ENCODE data around the gene SEC61B.

DNA sequence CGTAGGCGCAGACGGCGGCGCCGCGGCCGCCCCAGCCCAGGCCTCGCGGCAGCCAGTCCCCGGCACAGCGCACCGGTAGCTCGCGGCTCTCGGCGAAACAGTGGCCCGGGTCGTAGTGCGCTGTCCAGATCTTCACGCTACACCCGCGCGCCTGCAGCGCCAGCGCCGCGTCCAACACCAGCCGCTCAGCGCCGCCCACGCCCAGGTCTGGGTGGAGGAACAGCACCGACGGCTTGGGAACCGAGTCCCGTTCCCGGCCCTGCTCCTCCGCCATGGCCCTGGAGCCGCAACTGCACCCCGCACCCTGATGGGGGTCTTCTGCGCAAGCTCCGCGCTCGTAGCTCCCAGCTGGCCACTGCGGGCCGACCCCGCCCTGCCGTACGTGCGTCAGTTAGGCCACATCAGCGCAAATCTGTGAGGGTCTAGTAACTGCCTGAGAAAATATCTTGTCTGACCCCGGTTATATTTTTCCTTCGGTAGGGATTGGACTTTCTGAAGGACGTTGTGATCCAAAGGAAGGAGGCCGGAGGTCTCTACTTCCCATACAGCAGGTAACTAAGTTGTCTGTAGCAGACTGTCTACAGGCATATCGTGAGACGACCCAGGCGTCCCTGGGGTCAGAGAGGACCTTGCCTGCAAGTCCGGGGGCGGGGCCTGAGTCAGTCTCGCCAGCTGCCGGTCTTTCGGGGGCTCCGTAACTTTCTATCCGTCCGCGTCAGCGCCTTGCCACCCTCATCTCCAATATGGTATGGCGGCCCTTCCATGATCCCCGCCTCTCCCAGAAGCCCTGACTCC lies at the start of gene SEC61B, which contains the start of gene ALG2:
- TF ChIP-seq, protein P1, sequence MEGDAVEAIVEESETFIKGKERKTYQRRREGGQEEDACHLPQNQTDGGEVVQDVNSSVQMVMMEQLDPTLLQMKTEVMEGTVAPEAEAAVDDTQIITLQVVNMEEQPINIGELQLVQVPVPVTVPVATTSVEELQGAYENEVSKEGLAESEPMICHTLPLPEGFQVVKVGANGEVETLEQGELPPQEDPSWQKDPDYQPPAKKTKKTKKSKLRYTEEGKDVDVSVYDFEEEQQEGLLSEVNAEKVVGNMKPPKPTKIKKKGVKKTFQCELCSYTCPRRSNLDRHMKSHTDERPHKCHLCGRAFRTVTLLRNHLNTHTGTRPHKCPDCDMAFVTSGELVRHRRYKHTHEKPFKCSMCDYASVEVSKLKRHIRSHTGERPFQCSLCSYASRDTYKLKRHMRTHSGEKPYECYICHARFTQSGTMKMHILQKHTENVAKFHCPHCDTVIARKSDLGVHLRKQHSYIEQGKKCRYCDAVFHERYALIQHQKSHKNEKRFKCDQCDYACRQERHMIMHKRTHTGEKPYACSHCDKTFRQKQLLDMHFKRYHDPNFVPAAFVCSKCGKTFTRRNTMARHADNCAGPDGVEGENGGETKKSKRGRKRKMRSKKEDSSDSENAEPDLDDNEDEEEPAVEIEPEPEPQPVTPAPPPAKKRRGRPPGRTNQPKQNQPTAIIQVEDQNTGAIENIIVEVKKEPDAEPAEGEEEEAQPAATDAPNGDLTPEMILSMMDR (IDR thresholded peaks at IDR 0.05) = peak in 3 of 4 experiments; percentile 1 to 26 (median 10)
- TF ChIP-seq POLR2A (IDR thresholded peaks at IDR 0.05) = peak; percentile 69 to 84

Measured in uterus (tissue), 2 donors.